OCI-LY3 (cell line): Measurements from ENCODE around the gene SMYD3.

Source experiments
- EZH2phosphoT487 ChIP-seq: fragments of 200-600 bp; shearing (Covaris generic); IDR thresholded peaks from 2 replicates; pipeline ENCODE4 v1.6.1; 2018; ENCODE audit warnings: antibody characterized with exemption, mixed run types, low read depth
- TF ChIP-seq, protein P1 (sequence below): fragments of 200-600, 300-600 bp; sonication (generic); IDR thresholded peaks from 2 replicates; pipeline ENCODE4 v1.5.1; 2014; ENCODE audit warnings: antibody characterized with exemption, low read length, low read depth

DNA sequence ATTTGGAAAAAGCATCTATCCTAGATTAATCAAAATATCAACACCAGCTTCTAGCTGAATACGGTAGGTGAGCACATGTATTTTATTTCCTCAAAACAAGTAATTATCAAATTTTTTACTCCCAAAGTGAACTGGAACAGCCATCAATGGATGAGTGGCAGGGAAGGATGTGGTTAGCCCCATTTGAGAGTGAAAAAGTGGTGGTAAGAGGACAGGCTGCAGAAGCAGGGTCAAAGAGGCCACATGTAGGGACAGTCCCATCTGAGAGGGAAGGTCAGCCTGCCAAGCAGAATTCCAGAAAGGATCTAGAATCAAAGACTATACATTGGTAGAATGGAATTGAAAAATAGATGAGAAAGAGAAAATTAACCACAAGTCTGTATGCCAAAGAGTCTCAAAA is 163.8 kb downstream of the SMYD3 start:
- TF ChIP-seq, protein P1, sequence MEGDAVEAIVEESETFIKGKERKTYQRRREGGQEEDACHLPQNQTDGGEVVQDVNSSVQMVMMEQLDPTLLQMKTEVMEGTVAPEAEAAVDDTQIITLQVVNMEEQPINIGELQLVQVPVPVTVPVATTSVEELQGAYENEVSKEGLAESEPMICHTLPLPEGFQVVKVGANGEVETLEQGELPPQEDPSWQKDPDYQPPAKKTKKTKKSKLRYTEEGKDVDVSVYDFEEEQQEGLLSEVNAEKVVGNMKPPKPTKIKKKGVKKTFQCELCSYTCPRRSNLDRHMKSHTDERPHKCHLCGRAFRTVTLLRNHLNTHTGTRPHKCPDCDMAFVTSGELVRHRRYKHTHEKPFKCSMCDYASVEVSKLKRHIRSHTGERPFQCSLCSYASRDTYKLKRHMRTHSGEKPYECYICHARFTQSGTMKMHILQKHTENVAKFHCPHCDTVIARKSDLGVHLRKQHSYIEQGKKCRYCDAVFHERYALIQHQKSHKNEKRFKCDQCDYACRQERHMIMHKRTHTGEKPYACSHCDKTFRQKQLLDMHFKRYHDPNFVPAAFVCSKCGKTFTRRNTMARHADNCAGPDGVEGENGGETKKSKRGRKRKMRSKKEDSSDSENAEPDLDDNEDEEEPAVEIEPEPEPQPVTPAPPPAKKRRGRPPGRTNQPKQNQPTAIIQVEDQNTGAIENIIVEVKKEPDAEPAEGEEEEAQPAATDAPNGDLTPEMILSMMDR: no peak
- no peak for TF ChIP-seq EZH2phosphoT487
